GM19324 (cell line): ENCODE results near the gene CD9.
"Not testable (repeated sequence)": the region's sequence is repeated elsewhere in the genome, so short reads cannot be mapped to it uniquely, and the experiment has no call there.

ENCODE experiments used
- ATAC-seq: cut with Tn5 transposase; IDR thresholded peaks from one replicate; pipeline ENCODE4 v1.9.1; 2021; ENCODE audit warnings: mild to moderate bottlenecking, moderate library complexity; ENCODE audit not compliant: unreplicated experiment, low FRiP score

Gene CD9

GRCh38 chr12:6200256-6201212 is at the start of gene CD9:
Gene CD9 (plus strand): TSS chr12:6200400. CDS start chr12:6200500, 100 bp downstream.
- no peak for ATAC-seq

GRCh38 chr12:6154730-6155459 is 45.3 kb upstream of the CD9 start:
- ATAC-seq, result no peak

GRCh38 chr12:6157482-6157881 is 42.7 kb upstream of the CD9 start:
- ATAC-seq, result no peak

- no peak for ATAC-seq
Observed at GRCh38 chr12:6158255-6158654, 41.9 kb upstream of the CD9 start.

GRCh38 chr12:6158749-6159148 is 41.5 kb upstream of the CD9 start:
- ATAC-seq, result no peak

GRCh38 chr12:6159166-6160011 is 40.8 kb upstream of the CD9 start:
- ATAC-seq, result not testable (repeated sequence)

GRCh38 chr12:6160049-6160649 is 40.1 kb upstream of the CD9 start:
- not testable (repeated sequence) for ATAC-seq

- ATAC-seq, result no peak
Observed at GRCh38 chr12:6161124-6161882, 38.9 kb upstream of the CD9 start.

- ATAC-seq, result no peak
Observed at GRCh38 chr12:6163416-6164060, 36.7 kb upstream of the CD9 start.

- no peak for ATAC-seq
Observed at GRCh38 chr12:6165395-6165794, 34.8 kb upstream of the CD9 start.

- no peak for ATAC-seq
Observed at GRCh38 chr12:6166808-6167207, 33.4 kb upstream of the CD9 start.

GRCh38 chr12:6167327-6168280 is 32.6 kb upstream of the CD9 start:
- ATAC-seq, result peak; percentile 45

GRCh38 chr12:6171409-6172015 is 28.7 kb upstream of the CD9 start:
- ATAC-seq, result no peak

GRCh38 chr12:6172086-6172485 is 28.1 kb upstream of the CD9 start:
- ATAC-seq, result no peak

GRCh38 chr12:6172862-6173261 is 27.3 kb upstream of the CD9 start:
- no peak for ATAC-seq

GRCh38 chr12:6177642-6178358 is 22.4 kb upstream of the CD9 start:
- ATAC-seq, result no peak
